Skeletal muscle cell (primary cell): ENCODE data around the gene OAS3.
"Not testable (repeated sequence)": the region's sequence is repeated elsewhere in the genome, so short reads cannot be mapped to it uniquely, and the experiment has no call there.

ENCODE experiments used
- DNase-seq: peaks from one replicate; pipeline ENCODE4 v3.0.0-alpha.2; 2010; ENCODE audit warnings: low read depth
- H3K4me3 ChIP-seq: 2 replicates; pipeline ENCODE4 v1.5.1; 2011; ENCODE audit warnings: low read depth, mild to moderate bottlenecking, control low read depth, low read length, moderate library complexity

Gene OAS3

DNA sequence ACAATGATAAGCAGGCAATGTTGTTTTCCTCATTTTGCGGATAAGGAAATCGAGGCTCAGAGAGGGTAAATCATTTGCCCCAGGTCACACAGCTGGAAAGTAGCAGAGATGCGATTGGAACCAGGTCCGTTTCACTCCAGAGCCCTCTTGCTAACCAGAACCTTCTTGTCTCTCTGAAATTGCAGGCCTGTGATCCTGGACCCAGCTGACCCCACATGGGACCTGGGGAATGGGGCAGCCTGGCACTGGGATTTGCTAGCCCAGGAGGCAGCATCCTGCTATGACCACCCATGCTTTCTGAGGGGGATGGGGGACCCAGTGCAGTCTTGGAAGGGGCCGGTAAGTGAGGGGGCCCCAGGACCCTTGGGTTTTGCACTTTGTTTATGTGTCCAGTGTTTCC is 9.5 kb downstream of the OAS3 start:
- no peak for DNase-seq
- no peak overlapping the region for H3K4me3 ChIP-seq

DNA sequence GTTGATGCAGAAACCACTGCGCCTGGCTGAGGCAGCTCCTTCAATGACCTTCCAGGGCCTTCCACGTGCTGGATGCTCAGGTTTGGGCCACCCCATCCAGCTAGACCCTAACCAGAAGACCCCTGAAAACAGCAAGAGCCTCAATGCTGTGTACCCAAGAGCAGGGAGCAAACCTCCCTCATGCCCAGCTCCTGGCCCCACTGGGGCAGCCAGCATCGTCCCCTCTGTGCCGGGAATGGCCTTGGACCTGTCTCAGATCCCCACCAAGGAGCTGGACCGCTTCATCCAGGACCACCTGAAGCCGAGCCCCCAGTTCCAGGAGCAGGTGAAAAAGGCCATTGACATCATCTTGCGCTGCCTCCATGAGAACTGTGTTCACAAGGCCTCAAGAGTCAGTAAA is 10.5 kb downstream of the OAS3 start:
- no peak for DNase-seq
- no peak overlapping the region for H3K4me3 ChIP-seq

DNA sequence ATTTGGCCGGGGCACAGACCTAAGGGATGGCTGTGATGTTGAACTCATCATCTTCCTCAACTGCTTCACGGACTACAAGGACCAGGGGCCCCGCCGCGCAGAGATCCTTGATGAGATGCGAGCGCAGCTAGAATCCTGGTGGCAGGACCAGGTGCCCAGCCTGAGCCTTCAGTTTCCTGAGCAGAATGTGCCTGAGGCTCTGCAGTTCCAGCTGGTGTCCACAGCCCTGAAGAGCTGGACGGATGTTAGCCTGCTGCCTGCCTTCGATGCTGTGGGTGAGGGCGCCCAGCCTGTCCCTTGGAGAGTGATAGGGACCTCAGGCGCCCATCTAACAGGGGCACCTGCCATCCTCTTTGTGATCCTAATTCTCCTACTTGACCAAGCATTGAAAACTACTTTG is 12.4 kb downstream of the OAS3 start:
- no peak for DNase-seq
- H3K4me3 ChIP-seq: no peak overlapping the region

DNA sequence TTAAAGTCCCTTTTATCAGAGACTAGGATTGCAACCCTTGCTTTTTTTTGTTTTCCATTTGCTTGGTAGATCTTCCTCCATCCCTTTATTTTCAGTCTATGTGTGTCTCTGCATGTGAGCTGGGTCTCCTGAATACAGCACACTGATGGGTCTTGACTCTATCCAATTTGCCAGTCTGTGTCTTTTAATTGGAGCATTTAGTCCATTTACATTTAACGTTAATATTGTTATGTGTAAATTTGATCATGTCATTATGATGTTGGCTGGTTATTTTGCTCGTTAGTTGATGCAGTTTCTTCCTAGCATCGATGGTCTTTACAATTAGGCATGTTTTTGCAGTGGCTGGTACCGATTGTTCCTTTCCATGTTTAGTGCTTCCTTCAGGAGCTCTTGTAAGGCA is 18.9 kb downstream of the OAS3 start:
- not testable (repeated sequence) for H3K4me3 ChIP-seq, DNase-seq

DNA sequence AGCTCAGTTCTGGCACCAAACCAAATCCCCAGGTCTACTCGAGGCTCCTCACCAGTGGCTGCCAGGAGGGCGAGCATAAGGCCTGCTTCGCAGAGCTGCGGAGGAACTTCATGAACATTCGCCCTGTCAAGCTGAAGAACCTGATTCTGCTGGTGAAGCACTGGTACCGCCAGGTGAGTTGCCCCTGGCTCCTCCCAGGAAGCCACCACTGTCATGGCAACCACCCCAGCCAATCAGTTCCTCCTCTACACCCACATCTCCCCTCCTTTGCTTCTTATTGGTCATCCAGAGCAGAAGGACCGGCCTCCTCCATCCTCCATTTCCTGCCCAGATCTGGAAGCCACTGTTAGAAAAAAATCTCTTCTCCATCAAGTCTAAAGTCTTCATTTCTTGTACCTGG is 22.8 kb downstream of the OAS3 start:
- DNase-seq: no peak

DNA sequence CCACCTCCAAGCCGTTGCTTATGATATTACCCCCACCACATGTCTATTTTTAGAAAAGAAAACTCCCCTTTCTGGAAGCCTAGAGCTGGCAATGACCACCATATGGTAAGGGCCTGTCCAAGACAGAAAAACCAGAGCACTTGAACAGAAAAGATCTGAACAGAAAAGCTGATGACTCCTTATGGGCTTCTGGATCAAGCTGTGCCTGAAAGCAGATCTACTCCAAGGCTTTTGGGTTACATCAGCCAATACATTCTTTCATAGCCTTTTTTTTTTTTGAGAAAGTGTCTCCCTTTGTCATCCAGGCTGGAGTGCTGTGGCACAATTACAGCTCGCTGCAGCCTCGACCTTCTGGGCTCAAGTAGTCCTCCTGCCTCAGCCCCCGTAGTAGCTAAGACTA is 23.3 kb downstream of the OAS3 start:
- DNase-seq: no peak
- no peak overlapping the region for H3K4me3 ChIP-seq

More for the DNA sequence above, 22.8 kb downstream of the OAS3 start:
- no peak overlapping the region for H3K4me3 ChIP-seq

DNA sequence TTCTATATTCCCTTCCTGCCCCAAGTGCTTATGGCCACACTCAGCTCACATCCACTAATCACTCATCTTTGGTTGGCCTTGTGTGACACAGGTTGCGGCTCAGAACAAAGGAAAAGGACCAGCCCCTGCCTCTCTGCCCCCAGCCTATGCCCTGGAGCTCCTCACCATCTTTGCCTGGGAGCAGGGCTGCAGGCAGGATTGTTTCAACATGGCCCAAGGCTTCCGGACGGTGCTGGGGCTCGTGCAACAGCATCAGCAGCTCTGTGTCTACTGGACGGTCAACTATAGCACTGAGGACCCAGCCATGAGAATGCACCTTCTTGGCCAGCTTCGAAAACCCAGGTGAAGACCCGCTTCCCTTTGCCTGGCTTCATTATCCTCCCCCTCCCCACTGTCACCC is 24.3 kb downstream of the OAS3 start:
- H3K4me3 ChIP-seq: no peak overlapping the region
- no peak for DNase-seq

DNA sequence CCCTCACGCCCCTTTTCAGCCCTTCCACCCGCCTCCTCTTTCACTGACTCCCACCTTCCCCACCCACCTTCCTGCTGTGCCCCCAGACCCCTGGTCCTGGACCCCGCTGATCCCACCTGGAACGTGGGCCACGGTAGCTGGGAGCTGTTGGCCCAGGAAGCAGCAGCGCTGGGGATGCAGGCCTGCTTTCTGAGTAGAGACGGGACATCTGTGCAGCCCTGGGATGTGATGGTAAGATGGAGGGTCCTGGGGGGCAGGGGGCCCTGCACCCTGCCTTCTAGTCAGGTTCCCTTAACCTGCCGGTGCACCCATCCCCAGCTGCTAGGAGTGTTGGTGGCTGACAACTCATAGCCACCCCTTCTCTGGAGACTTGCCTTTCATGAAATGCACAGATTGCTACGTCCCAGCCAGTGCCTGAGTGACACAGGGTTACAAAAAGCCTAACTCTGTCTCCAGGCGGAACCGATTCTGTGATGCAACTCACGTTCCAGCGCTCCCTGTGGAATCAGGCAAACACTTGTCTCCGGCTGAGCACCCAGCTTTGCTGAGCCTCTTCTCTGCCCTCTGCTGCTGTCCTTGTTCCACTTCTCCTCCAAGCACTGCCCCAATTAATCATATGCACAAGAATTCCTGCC is 25.1 kb downstream of the OAS3 start:
- H3K4me3 ChIP-seq: no peak overlapping the region
- no peak for DNase-seq

DNA sequence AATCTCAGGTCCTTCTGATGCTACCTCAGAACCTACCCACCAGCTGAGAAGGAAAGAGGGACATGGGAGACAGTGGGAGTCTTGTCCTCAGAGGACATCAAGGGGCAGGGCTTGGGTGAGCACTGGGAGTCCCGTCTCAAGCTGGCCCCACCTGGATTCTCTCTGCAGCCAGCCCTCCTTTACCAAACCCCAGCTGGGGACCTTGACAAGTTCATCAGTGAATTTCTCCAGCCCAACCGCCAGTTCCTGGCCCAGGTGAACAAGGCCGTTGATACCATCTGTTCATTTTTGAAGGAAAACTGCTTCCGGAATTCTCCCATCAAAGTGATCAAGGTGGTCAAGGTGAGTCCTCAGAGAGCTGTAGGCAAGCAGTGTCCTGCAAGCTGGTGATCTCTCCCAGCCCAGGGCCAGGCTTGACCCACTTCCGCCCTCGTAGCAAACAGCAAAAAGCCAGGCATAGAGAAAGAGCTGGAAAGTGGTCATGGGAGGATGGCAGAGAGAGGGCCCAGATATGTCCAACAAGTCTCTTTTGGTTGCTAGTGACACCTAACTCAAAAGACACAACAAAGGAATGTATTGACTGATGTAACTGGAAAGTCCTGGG is 25.9 kb downstream of the OAS3 start:
- DNase-seq: no peak
- H3K4me3 ChIP-seq: no peak overlapping the region

DNA sequence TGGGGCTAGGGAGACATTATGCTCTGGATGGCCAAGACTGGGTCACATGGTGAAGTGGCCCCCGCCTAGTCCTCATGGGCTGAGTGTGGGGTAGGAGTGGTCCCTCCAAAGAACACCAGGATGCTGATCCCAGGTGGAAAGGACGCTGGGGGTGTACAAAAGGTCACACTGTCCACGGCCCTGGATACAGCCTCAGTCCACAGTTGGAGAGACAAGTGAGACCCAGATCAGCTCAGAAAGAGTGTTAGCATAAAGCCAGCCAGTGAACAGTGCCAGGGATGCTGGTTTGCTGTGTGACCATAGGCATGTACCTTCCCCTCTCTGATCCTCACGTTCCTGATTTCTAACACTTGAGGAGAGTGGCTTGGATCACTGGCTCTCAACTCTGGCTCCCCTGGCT is 26.6 kb downstream of the OAS3 start:
- H3K4me3 ChIP-seq: no peak overlapping the region
- no peak for DNase-seq

DNA sequence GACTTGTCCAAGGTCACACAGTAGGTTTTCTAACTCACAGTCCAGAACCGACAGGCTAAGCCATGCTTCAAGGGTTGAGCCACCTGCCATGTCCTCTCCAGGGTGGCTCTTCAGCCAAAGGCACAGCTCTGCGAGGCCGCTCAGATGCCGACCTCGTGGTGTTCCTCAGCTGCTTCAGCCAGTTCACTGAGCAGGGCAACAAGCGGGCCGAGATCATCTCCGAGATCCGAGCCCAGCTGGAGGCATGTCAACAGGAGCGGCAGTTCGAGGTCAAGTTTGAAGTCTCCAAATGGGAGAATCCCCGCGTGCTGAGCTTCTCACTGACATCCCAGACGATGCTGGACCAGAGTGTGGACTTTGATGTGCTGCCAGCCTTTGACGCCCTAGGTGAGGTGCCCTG is 27.4 kb downstream of the OAS3 start:
- no peak for DNase-seq
- no peak overlapping the region for H3K4me3 ChIP-seq

DNA sequence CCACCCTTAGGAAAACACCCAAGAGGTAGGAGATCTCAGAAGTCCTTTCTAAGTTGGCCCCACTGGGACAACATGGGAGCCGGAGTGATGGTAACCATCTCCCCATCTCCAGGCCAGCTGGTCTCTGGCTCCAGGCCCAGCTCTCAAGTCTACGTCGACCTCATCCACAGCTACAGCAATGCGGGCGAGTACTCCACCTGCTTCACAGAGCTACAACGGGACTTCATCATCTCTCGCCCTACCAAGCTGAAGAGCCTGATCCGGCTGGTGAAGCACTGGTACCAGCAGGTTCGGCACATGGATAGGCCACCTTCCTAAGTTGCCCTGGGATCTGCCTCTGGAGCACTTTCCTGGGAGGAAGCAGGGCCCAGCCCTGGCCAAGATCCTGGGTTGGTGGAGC is 29.0 kb downstream of the OAS3 start:
- no peak overlapping the region for H3K4me3 ChIP-seq
- no peak for DNase-seq

DNA sequence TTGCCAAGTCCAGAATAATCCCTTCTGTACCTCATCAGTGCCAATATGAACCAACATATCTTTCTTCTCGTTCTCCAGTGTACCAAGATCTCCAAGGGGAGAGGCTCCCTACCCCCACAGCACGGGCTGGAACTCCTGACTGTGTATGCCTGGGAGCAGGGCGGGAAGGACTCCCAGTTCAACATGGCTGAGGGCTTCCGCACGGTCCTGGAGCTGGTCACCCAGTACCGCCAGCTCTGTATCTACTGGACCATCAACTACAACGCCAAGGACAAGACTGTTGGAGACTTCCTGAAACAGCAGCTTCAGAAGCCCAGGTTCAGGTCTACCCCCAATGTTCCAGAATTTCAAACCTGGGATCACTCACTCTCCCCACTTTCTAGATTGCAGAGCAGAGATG is 29.6 kb downstream of the OAS3 start:
- DNase-seq: no peak
- no peak overlapping the region for H3K4me3 ChIP-seq

DNA sequence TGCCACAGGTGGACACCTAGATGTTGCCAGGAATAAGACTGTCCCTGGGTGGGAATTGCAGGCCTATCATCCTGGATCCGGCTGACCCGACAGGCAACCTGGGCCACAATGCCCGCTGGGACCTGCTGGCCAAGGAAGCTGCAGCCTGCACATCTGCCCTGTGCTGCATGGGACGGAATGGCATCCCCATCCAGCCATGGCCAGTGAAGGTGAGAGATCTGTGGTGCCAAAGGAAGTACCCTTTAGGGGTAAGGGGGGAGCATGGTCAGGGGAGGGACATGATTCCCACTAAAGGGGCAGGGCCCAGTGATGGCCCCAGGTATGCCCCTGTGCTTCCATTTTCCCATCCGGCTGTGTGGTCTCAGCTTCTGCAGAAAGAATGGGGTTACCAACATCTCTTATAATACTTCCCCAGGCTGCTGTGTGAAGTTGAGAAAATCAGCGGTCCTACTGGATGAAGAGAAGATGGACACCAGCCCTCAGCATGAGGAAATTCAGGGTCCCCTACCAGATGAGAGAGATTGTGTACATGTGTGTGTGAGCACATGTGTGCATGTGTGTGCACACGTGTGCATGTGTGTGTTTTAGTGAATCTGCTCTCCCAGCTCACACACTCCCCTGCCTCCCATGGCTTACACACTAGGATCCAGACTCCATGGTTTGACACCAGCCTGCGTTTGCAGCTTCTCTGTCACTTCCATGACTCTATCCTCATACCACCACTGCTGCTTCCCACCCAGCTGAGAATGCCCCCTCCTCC is 31.5 kb downstream of the OAS3 start:
- DNase-seq: no peak
- no peak overlapping the region for H3K4me3 ChIP-seq

DNA sequence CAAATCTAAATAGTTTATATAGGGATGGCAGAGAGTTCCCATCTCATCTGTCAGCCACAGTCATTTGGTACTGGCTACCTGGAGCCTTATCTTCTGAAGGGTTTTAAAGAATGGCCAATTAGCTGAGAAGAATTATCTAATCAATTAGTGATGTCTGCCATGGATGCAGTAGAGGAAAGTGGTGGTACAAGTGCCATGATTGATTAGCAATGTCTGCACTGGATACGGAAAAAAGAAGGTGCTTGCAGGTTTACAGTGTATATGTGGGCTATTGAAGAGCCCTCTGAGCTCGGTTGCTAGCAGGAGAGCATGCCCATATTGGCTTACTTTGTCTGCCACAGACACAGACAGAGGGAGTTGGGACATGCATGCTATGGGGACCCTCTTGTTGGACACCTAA is 32.1 kb downstream of the OAS3 start:
- no peak for DNase-seq
- no peak overlapping the region for H3K4me3 ChIP-seq

DNA sequence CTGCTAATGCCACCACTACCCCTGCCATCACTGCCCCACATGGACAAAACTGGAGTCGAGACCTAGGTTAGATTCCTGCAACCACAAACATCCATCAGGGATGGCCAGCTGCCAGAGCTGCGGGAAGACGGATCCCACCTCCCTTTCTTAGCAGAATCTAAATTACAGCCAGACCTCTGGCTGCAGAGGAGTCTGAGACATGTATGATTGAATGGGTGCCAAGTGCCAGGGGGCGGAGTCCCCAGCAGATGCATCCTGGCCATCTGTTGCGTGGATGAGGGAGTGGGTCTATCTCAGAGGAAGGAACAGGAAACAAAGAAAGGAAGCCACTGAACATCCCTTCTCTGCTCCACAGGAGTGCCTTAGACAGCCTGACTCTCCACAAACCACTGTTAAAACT is 33.0 kb downstream of the OAS3 start:
- no peak overlapping the region for H3K4me3 ChIP-seq
- DNase-seq: no peak

DNA sequence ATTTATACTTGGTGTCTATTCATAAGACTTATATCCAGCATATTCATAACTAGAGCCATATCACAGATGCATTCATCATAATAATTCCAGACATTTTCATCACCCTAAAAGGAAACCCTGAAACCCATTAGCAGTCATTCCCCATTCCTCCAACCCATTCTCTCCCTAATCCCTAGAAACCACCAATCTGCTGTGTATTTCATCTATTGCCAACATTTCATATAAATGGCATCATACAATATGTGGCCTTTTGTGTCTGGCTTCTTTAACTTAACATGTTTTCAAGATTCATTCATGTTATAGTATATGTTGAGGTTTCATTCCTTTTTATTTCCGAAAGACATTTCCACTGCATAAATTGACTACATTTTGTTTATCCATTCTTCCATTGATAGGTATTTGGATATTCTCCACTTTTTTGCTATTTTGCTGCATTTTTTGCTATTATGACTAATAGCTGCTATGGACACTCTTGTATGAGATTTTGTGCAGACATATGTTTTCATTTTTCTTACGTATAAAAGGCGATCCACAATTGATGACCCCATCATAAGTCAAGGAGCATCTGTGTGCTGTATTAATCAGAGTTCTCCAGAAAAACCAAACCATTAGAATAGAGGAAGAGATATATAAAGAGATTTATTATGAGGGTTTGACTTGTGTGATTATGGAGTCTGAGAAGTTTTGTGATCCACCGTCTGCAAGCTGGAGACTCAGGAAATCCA is 34.9 kb downstream of the OAS3 start:
- H3K4me3 ChIP-seq: no peak overlapping the region
- DNase-seq: no peak

DNA sequence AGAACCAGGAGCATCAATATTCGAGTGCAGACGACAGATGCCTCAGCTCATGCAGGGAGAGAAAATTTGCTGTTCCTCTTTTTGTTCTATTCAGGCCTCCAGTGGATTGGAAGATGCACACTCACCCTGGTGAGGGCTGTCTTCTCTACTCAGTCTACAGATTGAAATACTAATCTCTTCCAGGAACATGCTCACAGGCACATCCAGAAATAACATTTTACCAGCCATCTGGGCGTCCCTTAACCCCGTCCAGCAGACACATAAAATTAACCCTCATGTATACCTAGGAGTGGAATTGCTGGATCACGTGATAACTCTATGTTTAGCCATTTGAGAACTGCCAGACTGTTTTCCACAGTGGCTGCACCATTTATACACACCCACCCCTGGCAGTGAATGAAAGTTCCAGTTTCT is 35.6 kb downstream of the OAS3 start:
- H3K4me3 ChIP-seq: no peak overlapping the region
- no peak for DNase-seq

DNA sequence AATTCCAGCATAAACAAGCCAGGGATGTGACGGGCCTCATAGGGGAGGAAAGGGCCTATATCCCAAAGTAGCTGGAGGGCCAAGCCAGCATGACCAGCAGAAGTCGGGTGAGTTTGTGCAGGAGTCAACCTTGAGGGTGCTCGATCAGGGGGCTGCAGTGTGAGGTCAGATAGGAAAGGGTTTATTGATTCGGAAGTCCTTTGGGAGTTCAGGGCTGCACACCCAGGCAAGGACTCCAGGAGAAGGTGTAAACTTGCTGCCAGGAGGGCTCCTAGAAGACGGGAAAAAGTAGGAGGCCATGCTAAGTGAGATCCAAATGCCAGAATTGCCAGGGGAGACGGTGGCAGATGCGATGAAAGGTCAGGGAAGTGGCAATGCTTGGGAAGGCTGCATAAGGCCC is 36.6 kb downstream of the OAS3 start:
- H3K4me3 ChIP-seq: no peak overlapping the region
- no peak for DNase-seq

DNA sequence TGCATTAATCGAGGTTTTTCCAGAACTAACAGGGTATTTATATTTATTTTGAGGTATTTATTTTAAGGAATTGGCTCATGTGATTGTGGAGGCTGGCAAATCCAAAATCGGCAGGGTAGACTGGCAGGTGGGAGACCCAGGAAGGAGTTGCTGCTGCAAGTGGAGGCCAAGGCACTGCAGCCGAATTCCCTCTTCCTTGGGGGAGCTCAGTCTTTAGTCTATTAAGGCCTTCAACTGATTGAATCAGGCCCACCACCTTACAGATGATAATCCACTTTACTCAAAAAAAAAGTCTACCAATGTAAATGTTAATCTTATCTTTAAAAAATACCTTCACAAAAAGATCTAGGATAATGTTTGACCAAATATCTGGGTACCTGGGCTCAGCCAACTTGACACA is 38.9 kb downstream of the OAS3 start:
- no peak overlapping the region for H3K4me3 ChIP-seq
- DNase-seq: no peak
